HEK293 (cell line): ENCODE data around the gene TGFBRAP1.

Experiments
- CTCF ChIA-PET: fragments of 350-600 bp; formaldehyde crosslinking; extraction: SDS; loops from one replicate; lab custom pipeline; 2021; ENCODE audit warnings: antibody characterized with exemption; lab: Yijun Ruan, JAX
- POLR2A ChIA-PET: fragments of 300-600 bp; formaldehyde crosslinking; extraction: SDS; loops from one replicate; lab custom pipeline; 2020; ENCODE audit warnings: antibody characterized with exemption, inconsistent platforms; lab: Yijun Ruan, JAX
- H3K27ac ChIP-seq: fragments of 200-500 bp; sonication (Bioruptor generic); 2 replicates; pipeline ENCODE4 v1.5.1; 2014; ENCODE audit warnings: low read depth, low read length, control low read depth, inconsistent platforms; ENCODE audit errors: extremely low read depth
- H3K36me3 ChIP-seq, 2 experiments: fragments of 200-500 bp in 1 of 2; sonication (Bioruptor generic) in 1 of 2; 1 replicate in 1 of 2; 2 replicates in 1 of 2; pipeline ENCODE4 v1.5.1; 2014 to 2017; ENCODE audit warnings: inconsistent platforms in 2 of 2, low read length in 2 of 2; ENCODE audit not compliant: control insufficient read depth in 2 of 2, insufficient read depth in 1 of 2
- H3K4me1 ChIP-seq: fragments of 200-500 bp; sonication (Bioruptor generic); 2 replicates; pipeline ENCODE4 v1.5.1; 2014; ENCODE audit warnings: mild to moderate bottlenecking, low read length, inconsistent platforms; ENCODE audit not compliant: control insufficient read depth, insufficient read depth
- H3K4me3 ChIP-seq: 2 replicates; pipeline ENCODE4 v1.5.1; 2011; ENCODE audit warnings: low read depth, mild to moderate bottlenecking, control low read depth, low read length, moderate library complexity
- H3K9me3 ChIP-seq: fragments of 200-500 bp; sonication (Bioruptor generic); 2 replicates; pipeline ENCODE4 v1.5.1; 2014; ENCODE audit warnings: low read depth, low read length, inconsistent platforms; ENCODE audit not compliant: control insufficient read depth, insufficient read depth
- ATF2 ChIP-seq: fragments of 450-650 bp; formaldehyde crosslinking; IDR thresholded peaks from 2 replicates; pipeline ENCODE4 v1.5.1; 2016; ENCODE audit warnings: missing biosample characterization, missing genetic modification characterization, low read depth
- EGR2 ChIP-seq: fragments of 450-650 bp; formaldehyde crosslinking; IDR thresholded peaks from 2 replicates; pipeline ENCODE4 v1.5.1; 2016; ENCODE audit warnings: low read depth, missing biosample characterization, missing genetic modification characterization
- KLF16 ChIP-seq: fragments of 450-650 bp; formaldehyde crosslinking; IDR thresholded peaks from 2 replicates; pipeline ENCODE4 v1.5.1; 2017; ENCODE audit warnings: missing biosample characterization, missing genetic modification characterization
- SP7 ChIP-seq: fragments of 450-650 bp; formaldehyde crosslinking; IDR thresholded peaks from 2 replicates; pipeline ENCODE4 v1.5.1; 2016; ENCODE audit warnings: missing biosample characterization, missing genetic modification characterization
- TRIM28 ChIP-seq: IDR thresholded peaks from 2 replicates; pipeline ENCODE4 v1.6.1; 2011; ENCODE audit warnings: low read length, control low read depth, borderline replicate concordance
- ZBTB20 ChIP-seq: fragments of 450-650 bp; formaldehyde crosslinking; IDR thresholded peaks from 2 replicates; pipeline ENCODE4 v1.5.1; 2016; ENCODE audit warnings: missing biosample characterization, missing genetic modification characterization
- ZBTB8A ChIP-seq: fragments of 450-650 bp; formaldehyde crosslinking; IDR thresholded peaks from 2 replicates; pipeline ENCODE4 v1.5.1; 2016; ENCODE audit warnings: missing biosample characterization, missing genetic modification characterization
- ZFP41 ChIP-seq: fragments of 450-650 bp; formaldehyde crosslinking; IDR thresholded peaks from 2 replicates; pipeline ENCODE4 v1.5.1; 2016; ENCODE audit warnings: missing biosample characterization, missing genetic modification characterization, borderline replicate concordance
- ZNF148 ChIP-seq: fragments of 450-650 bp; formaldehyde crosslinking; IDR thresholded peaks from 2 replicates; pipeline ENCODE4 v1.5.0; 2017; ENCODE audit warnings: missing biosample characterization, missing genetic modification characterization, borderline replicate concordance
- ZNF214 ChIP-seq: fragments of 450-650 bp; formaldehyde crosslinking; IDR thresholded peaks from 2 replicates; pipeline ENCODE4 v1.5.1; 2017; ENCODE audit warnings: missing biosample characterization, mild to moderate bottlenecking, missing genetic modification characterization, borderline replicate concordance
- ZNF223 ChIP-seq: fragments of 450-650 bp; formaldehyde crosslinking; IDR thresholded peaks from 2 replicates; pipeline ENCODE4 v1.5.1; 2016; ENCODE audit warnings: missing biosample characterization, missing genetic modification characterization
- ZNF274 ChIP-seq, 2 experiments: fragments of 200-500 bp in 1 of 2; fragments of 450-650 bp in 1 of 2; sonication (Bioruptor generic) in 1 of 2; formaldehyde crosslinking in 1 of 2; IDR thresholded peaks; 2 replicates each; pipeline versions ENCODE4 v1.5.1 to v1.6.1; 2014 to 2016; ENCODE audit warnings: borderline replicate concordance in 1 of 2, inconsistent platforms in 1 of 2, low read length in 1 of 2, missing biosample characterization in 1 of 2, missing genetic modification characterization in 1 of 2
- ZNF280D ChIP-seq: fragments of 450-650 bp; formaldehyde crosslinking; IDR thresholded peaks from 2 replicates; pipeline ENCODE4 v1.5.1; 2016; ENCODE audit warnings: missing biosample characterization, missing genetic modification characterization
- ZNF311 ChIP-seq: fragments of 450-650 bp; formaldehyde crosslinking; IDR thresholded peaks from 2 replicates; pipeline ENCODE4 v1.5.1; 2017; ENCODE audit warnings: missing biosample characterization, missing genetic modification characterization, borderline replicate concordance
- ZNF391 ChIP-seq: fragments of 450-650 bp; formaldehyde crosslinking; IDR thresholded peaks from 2 replicates; pipeline ENCODE4 v1.5.1; 2016; ENCODE audit warnings: low read depth, missing biosample characterization, missing genetic modification characterization, borderline replicate concordance
- ZNF423 ChIP-seq: fragments of 450-650 bp; formaldehyde crosslinking; IDR thresholded peaks from 2 replicates; pipeline ENCODE4 v1.5.1; 2016; ENCODE audit warnings: missing biosample characterization, missing genetic modification characterization
- ZNF530 ChIP-seq: fragments of 450-650 bp; formaldehyde crosslinking; IDR thresholded peaks from 2 replicates; pipeline ENCODE4 v1.5.1; 2016; ENCODE audit warnings: low read depth, missing biosample characterization, missing genetic modification characterization
- ZNF558 ChIP-seq: fragments of 450-650 bp; formaldehyde crosslinking; IDR thresholded peaks from 2 replicates; pipeline ENCODE4 v1.5.1; 2016; ENCODE audit warnings: missing biosample characterization, missing genetic modification characterization
- ZNF660 ChIP-seq: fragments of 450-650 bp; IDR thresholded peaks from 2 replicates; pipeline ENCODE4 v1.5.1; 2018; ENCODE audit warnings: missing biosample characterization, mild to moderate bottlenecking, missing genetic modification characterization
- ZNF677 ChIP-seq: fragments of 450-650 bp; IDR thresholded peaks from 2 replicates; pipeline ENCODE4 v1.5.0; 2018; ENCODE audit warnings: missing biosample characterization, mild to moderate bottlenecking, missing genetic modification characterization, moderate library complexity
- ZNF747 ChIP-seq: fragments of 450-650 bp; formaldehyde crosslinking; IDR thresholded peaks from 2 replicates; pipeline ENCODE4 v1.5.1; 2016; ENCODE audit warnings: missing biosample characterization, missing genetic modification characterization
- ZNF76 ChIP-seq: fragments of 450-650 bp; formaldehyde crosslinking; IDR thresholded peaks from 2 replicates; pipeline ENCODE4; 2016; ENCODE audit warnings: low read depth, missing biosample characterization, missing genetic modification characterization, borderline replicate concordance
- ZSCAN16 ChIP-seq: fragments of 450-650 bp; formaldehyde crosslinking; IDR thresholded peaks from 2 replicates; pipeline ENCODE4 v1.5.1; 2016; ENCODE audit warnings: missing biosample characterization, missing genetic modification characterization
- ZSCAN4 ChIP-seq: fragments of 450-650 bp; formaldehyde crosslinking; IDR thresholded peaks from 2 replicates; pipeline ENCODE4 v1.5.1; 2017; ENCODE audit warnings: missing biosample characterization, missing genetic modification characterization
- ZSCAN5A ChIP-seq: fragments of 450-650 bp; formaldehyde crosslinking; IDR thresholded peaks from 2 replicates; pipeline ENCODE4 v1.5.1; 2016; ENCODE audit warnings: missing biosample characterization, missing genetic modification characterization

The TGFBRAP1 gene

GRCh38 chr2:105244451-105244850, 85.1 kb downstream of the TGFBRAP1 start:
- Histone ChIP-seq H3K4me3 (no peak overlapping the region), H3K4me1 (no peaks in the 10 kb centered on the region), H3K36me3 (no peaks in the 10 kb centered on the region), H3K9me3 (no peaks in the 10 kb centered on the region), H3K27ac (no peak overlapping the region)
- TF ChIP-seq ZNF76, result no peak
- TF ChIP-seq ZNF214 (tag by site-specific recombination), result no peak
- no peak for TF ChIP-seq ZSCAN4
- no peak for TF ChIP-seq ZFP41
- TF ChIP-seq ZNF148 (tag by site-specific recombination), result no peak
- TF ChIP-seq ZNF223 (tag by site-specific recombination), result no peak
- TF ChIP-seq ZNF280D, result no peak
- TF ChIP-seq ZSCAN16, result no peak
- TF ChIP-seq ZNF423 (tag by site-specific recombination), result no peak
- no peak for TF ChIP-seq ZNF558 (tag by site-specific recombination)
- no peak for TF ChIP-seq ZBTB8A (tag by site-specific recombination)
- no peak for TF ChIP-seq ZNF677 (tag by site-specific recombination)
- TF ChIP-seq ZSCAN5A (tag by site-specific recombination), result no peak
- TF ChIP-seq ZNF311 (tag by site-specific recombination), result no peak
- TF ChIP-seq ZNF530, result no peak
- TF ChIP-seq TRIM28, result no peak
- CTCF ChIA-PET, result interaction anchor here (0.6 to 15.0 kb wide), 11 partner anchors 14 to 641 kb away, joined by 3 to 343 read pairs (median 4); no protein-coding TSS in a partner anchor
- POLR2A ChIA-PET, result no interaction called here

GRCh38 chr2:105243961-105244360, 85.6 kb downstream of the TGFBRAP1 start:
- Histone ChIP-seq H3K36me3 (no peaks in the 10 kb centered on the region), H3K4me3 (no peak overlapping the region), H3K4me1 (no peaks in the 10 kb centered on the region), H3K27ac (no peak overlapping the region), H3K9me3 (no peaks in the 10 kb centered on the region)
- ChIA-PET POLR2A (no interaction called here), CTCF (interaction anchor here (0.6 to 15.0 kb wide), 12 partner anchors 13 to 641 kb away, joined by 3 to 343 read pairs (median 4); no protein-coding TSS in a partner anchor)
- TF ChIP-seq ZBTB20 (no peak), SP7 (no peak), ZNF391 (tag by site-specific recombination) (no peak), KLF16 (no peak), ATF2 (no peak), EGR2 (no peak), ZNF274 (IDR thresholded peaks at IDR 0.05; ENCODE audit: low read length) (no peak), ZNF274 (tag by site-specific recombination; IDR thresholded peaks at IDR 0.05; ENCODE audit: borderline replicate concordance) (no peak), ZNF660 (no peak), ZNF747 (tag by site-specific recombination) (no peak)
